Ovary (tissue), 9 donors: Measurements from ENCODE around the gene DPYSL4. TPM values are rescaled to one million over a fixed set of nuclear protein-coding genes. Genes with fewer than 3 reads are reported as not detected.

Experiments
- DNase-seq, 5 donors: peaks; one replicate each; pipeline ENCODE4 v3.0.0-alpha.2; 2019 to 2020
- H3K27ac ChIP-seq, 2 donors: fragments of 200-600 bp; one replicate each; pipeline versions ENCODE4 v1.5.1 to v1.8.0; 2019 to 2022
- H3K27me3 ChIP-seq: fragments of 200-600 bp; one replicate; pipeline ENCODE4 v1.8.0; 2022
- H3K36me3 ChIP-seq: fragments of 200-600 bp; sonication (generic); one replicate; pipeline ENCODE4 v1.5.1; 2019
- H3K4me1 ChIP-seq: one replicate; pipeline ENCODE4 v1.8.1; 2013; ENCODE audit warnings: mild to moderate bottlenecking, moderate library complexity; ENCODE audit not compliant: insufficient read depth
- H3K4me3 ChIP-seq: fragments of 200-600 bp; sonication (generic); one replicate; pipeline ENCODE4 v1.5.1; 2017
- H3K9me3 ChIP-seq, 2 donors: fragments of 200-600 bp in 1 of 2; sonication (generic) in 1 of 2; one replicate each; pipeline versions ENCODE4 v1.5.1 to v1.8.1; 2013 to 2019; ENCODE audit warnings: mild to moderate bottlenecking in 1 of 2, moderate library complexity in 1 of 2
- EP300 ChIP-seq: sonication (generic); formaldehyde crosslinking; IDR thresholded peaks from one replicate; pipeline ENCODE4 v1.6.1; 2017; ENCODE audit warnings: antibody characterized with exemption
- POLR2A ChIP-seq: fragments of 450-650 bp; IDR thresholded peaks from one replicate; pipeline ENCODE4 v1.6.1; 2017; ENCODE audit warnings: antibody characterized with exemption, mild to moderate bottlenecking, moderate library complexity
- WGBS, 3 donors: extraction: QIAGEN DNeasy Blood & Tissue Kit in 1 of 3; methylation state at CpG; one replicate each; pipeline versions ENCODE4 v1.1.5 to v1.1.7; 2013 to 2017; 5-methylcytosine and 5-hydroxymethylcytosine counted together
- intact Hi-C, 4 donors: fragments of 100-400 bp; cut with DNase I; formaldehyde crosslinking; loops; one replicate each; pipeline versions ENCODE4 v1.11.0 to v1.15.1; 2022 to 2023
- polyA plus RNA-seq, 2 donors: library from polyadenylated mRNA; stranded (reverse); fragments of 200-250 nt in 1 of 2; fragments of 350-450 nt in 1 of 2; fragmentation: Illumina TruSeq in 1 of 2; extraction: RNeasy Lipid Tissue Mini Kit (QIAGEN cat#74804) in 1 of 2; gene quantifications; one replicate each; pipeline ENCODE4 v1.2.3, GENCODE V29; 2013 to 2014
- total RNA-seq, 7 donors: library from RNA; depleted of rRNA in 2 of 7; stranded (reverse); fragments of >200 nt in 2 of 7; fragmentation: NEBNext Ultra II Directional in 3 of 7; extraction: Animal tissue kit (Norgen Biotek cat#: 25700) in 3 of 7; gene quantifications; one replicate each; pipeline versions ENCODE4 v1.1.0 to v1.2.4, GENCODE V29; 2016 to 2023
- TF ChIP-seq, protein P1 (sequence below), 3 donors: fragments of 450-650 bp in 2 of 3; fragments of 200-600 bp in 1 of 3; IDR thresholded peaks; one replicate each; pipeline versions ENCODE4 v1.5.1 to v1.8.0; 2016 to 2022; ENCODE audit warnings: antibody characterized with exemption in 3 of 3, mild to moderate bottlenecking in 1 of 3
- donor health status: DM: no; HTN: no; CAD: no; lungs with moderate emphysema.
- donor health status: DM: no; HTN: no; CAD: no.
- donor health status: Bipolar disorder and iron deficiency.
- donor health status: DM: yes; HTN: yes; CAD: no.
- donor health status: DM: no; HTN: no; CAD: no.
- donor health status: DM: yes; HTN: yes; CAD: no.

Gene DPYSL4
- total and polyA plus RNA-seq, 9 donors, result 0.27 to 7.0 (median 1.7) TPM

DNA sequence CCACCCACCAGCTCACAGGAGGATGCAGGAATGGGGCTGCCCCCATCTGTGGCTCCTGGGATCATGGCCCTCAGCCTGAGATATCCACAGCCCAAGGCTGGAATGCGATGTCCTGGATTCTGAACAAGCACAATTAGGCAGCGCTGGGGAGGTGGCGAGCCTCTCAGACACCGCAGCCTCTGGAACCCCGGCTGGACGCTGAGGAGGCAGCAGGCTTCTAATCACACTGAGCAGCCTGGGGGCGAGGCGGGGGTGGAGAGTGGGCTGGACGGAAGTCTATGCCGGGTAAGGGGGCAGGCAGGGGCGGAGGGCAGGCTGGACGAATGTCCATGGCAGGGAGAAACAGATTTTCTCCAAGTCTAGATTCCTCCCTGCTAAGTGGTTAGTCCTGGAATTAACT lies 56.4 kb downstream of the DPYSL4 start:
- Histone ChIP-seq H3K9me3 (no peaks in the 10 kb centered on the region), H3K27ac (no peak overlapping the region), H3K4me3 (no peak overlapping the region), H3K36me3 (no peaks in the 10 kb centered on the region), H3K4me1 (peaks cover 4% of the 10 kb centered on the region), H3K27me3 (no peaks in the 10 kb centered on the region)
- TF ChIP-seq, protein P1, sequence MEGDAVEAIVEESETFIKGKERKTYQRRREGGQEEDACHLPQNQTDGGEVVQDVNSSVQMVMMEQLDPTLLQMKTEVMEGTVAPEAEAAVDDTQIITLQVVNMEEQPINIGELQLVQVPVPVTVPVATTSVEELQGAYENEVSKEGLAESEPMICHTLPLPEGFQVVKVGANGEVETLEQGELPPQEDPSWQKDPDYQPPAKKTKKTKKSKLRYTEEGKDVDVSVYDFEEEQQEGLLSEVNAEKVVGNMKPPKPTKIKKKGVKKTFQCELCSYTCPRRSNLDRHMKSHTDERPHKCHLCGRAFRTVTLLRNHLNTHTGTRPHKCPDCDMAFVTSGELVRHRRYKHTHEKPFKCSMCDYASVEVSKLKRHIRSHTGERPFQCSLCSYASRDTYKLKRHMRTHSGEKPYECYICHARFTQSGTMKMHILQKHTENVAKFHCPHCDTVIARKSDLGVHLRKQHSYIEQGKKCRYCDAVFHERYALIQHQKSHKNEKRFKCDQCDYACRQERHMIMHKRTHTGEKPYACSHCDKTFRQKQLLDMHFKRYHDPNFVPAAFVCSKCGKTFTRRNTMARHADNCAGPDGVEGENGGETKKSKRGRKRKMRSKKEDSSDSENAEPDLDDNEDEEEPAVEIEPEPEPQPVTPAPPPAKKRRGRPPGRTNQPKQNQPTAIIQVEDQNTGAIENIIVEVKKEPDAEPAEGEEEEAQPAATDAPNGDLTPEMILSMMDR (IDR thresholded peaks at IDR 0.05), result no peak
- TF ChIP-seq POLR2A (no peak), EP300 (no peak)
- intact Hi-C loops, result no loop called here
- 82 to 87% (median 84%) methylated on average over 12 of the region's 12 CpGs for WGBS, 3 donors
- no peak for DNase-seq

DNA sequence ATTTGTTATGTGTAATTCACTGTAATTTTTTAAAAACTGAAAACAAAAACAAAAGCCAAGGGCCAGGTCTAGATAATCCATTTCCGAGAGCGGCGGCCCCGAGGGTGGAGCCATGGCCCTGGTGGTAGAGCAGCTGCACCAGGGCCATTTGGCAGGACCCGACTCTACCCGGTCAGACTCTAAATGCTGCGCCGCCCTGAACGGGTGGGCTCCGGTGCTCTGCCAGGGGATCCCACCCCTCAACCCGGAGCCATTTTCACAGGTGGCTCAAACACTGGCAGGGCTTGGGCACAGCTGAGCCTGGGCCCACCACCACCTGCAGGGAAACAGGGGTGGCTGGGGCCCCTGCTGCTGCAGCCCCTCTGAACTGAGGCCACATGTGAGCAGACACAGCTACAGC lies 56.9 kb downstream of the DPYSL4 start:
- Histone ChIP-seq H3K36me3 (no peaks in the 10 kb centered on the region), H3K27ac (no peak overlapping the region), H3K4me1 (peaks cover 4% of the 10 kb centered on the region), H3K9me3 (no peaks in the 10 kb centered on the region), H3K4me3 (no peak overlapping the region), H3K27me3 (no peaks in the 10 kb centered on the region)
- DNase-seq, result no peak
- TF ChIP-seq POLR2A (no peak), EP300 (no peak)
- TF ChIP-seq, protein P1 (IDR thresholded peaks at IDR 0.05), result no peak
- 78 to 90% (median 89%) methylated on average over 11 of the region's 11 CpGs for WGBS, 3 donors
- intact Hi-C loops, result no loop called here

DNA sequence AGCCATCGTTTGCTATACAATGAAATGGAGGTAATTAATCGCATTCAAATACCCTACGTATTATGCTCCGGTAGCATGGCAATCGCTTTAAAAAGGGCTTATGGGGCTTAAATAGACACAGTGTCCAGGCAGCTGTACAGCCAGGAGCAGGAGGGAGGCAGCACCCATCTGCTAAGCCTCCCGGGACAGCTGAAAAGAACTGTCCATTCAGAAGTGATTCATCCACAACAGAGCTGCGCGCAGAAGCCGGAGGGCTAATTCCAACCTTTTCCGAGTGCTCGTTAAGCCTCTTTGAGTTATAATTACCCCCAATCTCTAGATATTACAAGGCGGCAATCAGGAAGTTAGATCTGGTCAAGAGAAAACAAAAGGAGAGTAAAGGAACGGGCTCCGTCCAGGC lies 58.3 kb downstream of the DPYSL4 start:
- Histone ChIP-seq H3K9me3 (no peaks in the 10 kb centered on the region), H3K4me1 (peaks cover 6% of the 10 kb centered on the region), H3K27me3 (no peaks in the 10 kb centered on the region), H3K4me3 (no peak overlapping the region), H3K36me3 (no peaks in the 10 kb centered on the region), H3K27ac (no peak overlapping the region)
- intact Hi-C loops, result no loop called here
- TF ChIP-seq POLR2A (no peak), EP300 (no peak)
- TF ChIP-seq, protein P1 (IDR thresholded peaks at IDR 0.05), result no peak
- WGBS, 3 donors, result 93 to 96% (median 95%) methylated on average over 14 of the region's 14 CpGs
- DNase-seq, result no peak

DNA sequence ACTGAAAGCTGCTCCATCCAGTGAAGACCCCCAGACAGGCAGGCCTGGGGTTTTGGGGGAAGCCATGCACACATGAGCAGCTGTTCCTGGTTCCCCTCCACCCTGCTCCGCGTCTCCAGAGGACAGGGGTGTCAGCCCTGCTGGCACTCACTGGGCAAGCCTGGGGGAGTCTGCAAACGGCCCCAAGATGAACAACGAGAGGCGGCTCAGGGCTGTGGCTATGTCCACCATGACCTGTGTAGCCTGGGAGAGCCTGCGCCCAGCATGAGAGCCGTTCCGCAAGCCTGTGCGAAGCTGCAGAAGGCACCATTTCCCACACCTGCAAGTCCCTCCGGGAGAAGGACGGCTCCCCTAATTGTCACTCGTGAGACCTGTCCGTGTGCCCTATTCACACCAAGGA lies 59.5 kb downstream of the DPYSL4 start:
- Histone ChIP-seq H3K27ac (no peak overlapping the region), H3K36me3 (no peaks in the 10 kb centered on the region), H3K27me3 (no peaks in the 10 kb centered on the region), H3K9me3 (no peaks in the 10 kb centered on the region), H3K4me3 (no peak overlapping the region), H3K4me1 (peaks cover 4% of the 10 kb centered on the region)
- no peak for TF ChIP-seq POLR2A
- no peak for TF ChIP-seq EP300
- TF ChIP-seq, protein P1 (IDR thresholded peaks at IDR 0.05), result no peak
- intact Hi-C loops, result no loop called here
- no peak for DNase-seq
- WGBS, 3 donors, result 92 to 95% (median 94%) methylated on average over 13 of the region's 13 CpGs

DNA sequence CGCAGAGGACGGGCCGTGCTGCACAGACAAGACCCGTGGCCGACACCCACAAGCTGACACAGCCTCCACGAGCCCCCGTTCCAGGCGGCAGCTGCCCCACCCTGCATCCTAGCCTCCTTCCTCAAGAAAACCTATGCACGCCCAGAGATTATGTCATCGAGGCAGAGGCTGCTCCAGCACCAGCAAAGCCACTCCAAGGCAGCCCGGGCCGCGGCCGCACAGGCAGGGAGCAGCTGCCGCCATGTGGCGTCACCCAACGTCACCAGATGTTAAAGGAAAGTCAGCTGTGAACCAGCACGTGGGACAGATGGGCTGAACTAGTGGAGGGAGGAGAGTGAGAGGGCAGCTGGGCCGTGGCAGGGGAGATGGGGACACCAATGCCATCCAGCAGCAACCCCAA lies 61.2 kb downstream of the DPYSL4 start:
- Histone ChIP-seq H3K4me3 (no peak overlapping the region), H3K27ac (no peak overlapping the region), H3K4me1 (peaks cover 2% of the 10 kb centered on the region), H3K27me3 (no peaks in the 10 kb centered on the region), H3K36me3 (no peaks in the 10 kb centered on the region), H3K9me3 (no peaks in the 10 kb centered on the region)
- no peak for DNase-seq
- intact Hi-C loops, result no loop called here
- 82 to 87% (median 86%) methylated on average over 19 of the region's 19 CpGs for WGBS, 3 donors
- TF ChIP-seq, protein P1 (IDR thresholded peaks at IDR 0.05), result no peak
- TF ChIP-seq EP300 (no peak), POLR2A (no peak)
